ENCODE data around the gene RNASET2. TPM values are rescaled to one million over a fixed set of nuclear protein-coding genes. Genes with fewer than 3 reads are reported as not detected.

Gene RNASET2
- total and polyA plus RNA-seq, 10 of the 15 experiments (the other 5 are each of a cell fraction or from before 2014, with no cell fraction given) = 5.5 to 225 (median 50.2) TPM

DNA sequence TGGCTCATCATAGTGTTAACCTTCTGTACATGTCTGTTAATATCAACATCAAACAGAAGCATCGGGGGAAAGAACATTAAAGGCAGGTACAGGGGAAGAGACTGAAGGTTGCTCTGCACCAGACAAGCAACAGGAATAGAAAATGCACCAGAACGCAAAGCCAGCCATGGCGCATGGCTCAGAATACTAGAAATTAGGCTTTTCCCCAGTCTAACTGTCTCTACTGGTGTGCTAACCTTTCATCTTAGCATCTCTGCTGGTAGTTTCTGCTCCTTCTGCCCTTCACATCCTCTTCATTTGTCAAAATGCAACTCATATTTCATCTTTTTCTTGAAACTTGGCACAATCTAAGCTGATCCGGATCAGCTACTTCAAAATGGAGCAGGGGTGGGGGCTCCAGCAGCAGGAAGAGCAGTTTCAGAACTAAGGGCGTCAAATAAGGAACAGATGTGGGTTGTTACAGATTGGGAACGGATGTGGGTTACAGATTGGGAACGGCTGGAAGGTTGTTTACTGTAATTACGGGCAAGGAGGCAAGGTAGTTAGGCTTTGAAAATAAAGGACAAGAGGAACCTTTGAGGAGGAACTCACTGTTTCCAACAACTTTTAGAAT lies 13.1 kb upstream of the RNASET2 start (continued):
- TF ChIP-seq, protein P1, sequence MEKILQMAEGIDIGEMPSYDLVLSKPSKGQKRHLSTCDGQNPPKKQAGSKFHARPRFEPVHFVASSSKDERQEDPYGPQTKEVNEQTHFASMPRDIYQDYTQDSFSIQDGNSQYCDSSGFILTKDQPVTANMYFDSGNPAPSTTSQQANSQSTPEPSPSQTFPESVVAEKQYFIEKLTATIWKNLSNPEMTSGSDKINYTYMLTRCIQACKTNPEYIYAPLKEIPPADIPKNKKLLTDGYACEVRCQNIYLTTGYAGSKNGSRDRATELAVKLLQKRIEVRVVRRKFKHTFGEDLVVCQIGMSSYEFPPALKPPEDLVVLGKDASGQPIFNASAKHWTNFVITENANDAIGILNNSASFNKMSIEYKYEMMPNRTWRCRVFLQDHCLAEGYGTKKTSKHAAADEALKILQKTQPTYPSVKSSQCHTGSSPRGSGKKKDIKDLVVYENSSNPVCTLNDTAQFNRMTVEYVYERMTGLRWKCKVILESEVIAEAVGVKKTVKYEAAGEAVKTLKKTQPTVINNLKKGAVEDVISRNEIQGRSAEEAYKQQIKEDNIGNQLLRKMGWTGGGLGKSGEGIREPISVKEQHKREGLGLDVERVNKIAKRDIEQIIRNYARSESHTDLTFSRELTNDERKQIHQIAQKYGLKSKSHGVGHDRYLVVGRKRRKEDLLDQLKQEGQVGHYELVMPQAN (conservative IDR thresholded peaks at IDR 0.05) = no peak
- TF ChIP-seq ZBED1 (IDR thresholded peaks at IDR 0.05; ENCODE audit: borderline replicate concordance) (no peak), BCL11A (IDR thresholded peaks at IDR 0.05; ENCODE audit: low read depth, low read length) (no peak), TAF1 (IDR thresholded peaks at IDR 0.05; ENCODE audit: borderline replicate concordance, low read depth, low read length) (no peak), FOS (IDR thresholded peaks at IDR 0.05; ENCODE audit: borderline replicate concordance, extremely low read depth, insufficient read length) (no peak), ZNF207 (IDR thresholded peaks at IDR 0.05; ENCODE audit: borderline replicate concordance) (no peak), NFYB (IDR thresholded peaks at IDR 0.05; ENCODE audit: insufficient read depth, low read depth, low read length) (no peak)

DNA sequence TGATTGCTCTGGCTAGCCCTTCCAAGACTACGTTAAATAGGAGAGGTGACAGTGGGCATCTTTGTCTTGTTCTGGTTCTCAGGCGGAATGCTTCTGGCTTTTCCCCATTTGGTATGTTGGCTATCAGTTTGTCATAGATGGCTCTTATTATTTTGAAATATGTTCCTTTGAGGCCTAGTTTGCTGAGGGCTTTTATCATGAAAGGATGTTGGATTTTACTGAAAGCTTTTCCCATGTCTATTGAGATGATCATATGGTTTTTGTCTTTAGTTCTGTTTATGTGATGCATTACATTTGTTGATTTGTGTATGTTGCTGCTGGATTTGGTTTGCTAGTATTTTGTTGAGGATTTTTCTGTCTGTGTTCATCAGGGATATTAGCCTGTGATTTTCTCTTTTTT lies 9.9 kb upstream of the RNASET2 start:
- RAD21 ChIA-PET (ENCODE audit: unreplicated experiment) = interaction anchor here (0.6 kb wide), 1 partner anchor 41 kb away, joined by 3 read pairs; no protein-coding TSS in a partner anchor
- no peak overlapping the region for H3K9ac ChIP-seq (ENCODE audit: control insufficient read depth, insufficient read depth, low read length)
- no peaks in the 10 kb centered on the region for H3K27me3 ChIP-seq (replicated peaks in 1 of 2; ENCODE audit: control insufficient read depth in 2 of 2, insufficient read depth in 2 of 2, low read length in 1 of 2)
- FAIRE-seq = no peak
- POLR2A ChIA-PET = no interaction called here
- no peak overlapping the region for H3K27ac ChIP-seq (ENCODE audit: control insufficient read depth, insufficient read depth)
- H3K4me1 ChIP-seq (ENCODE audit: control insufficient read depth, insufficient read depth, low read length) = peaks cover 3% of the 10 kb centered on the region; the same call in 1 of the 2 replicates
- no peak for ATAC-seq
- WGBS (ENCODE audit: insufficient coverage, insufficient replicate concordance, low lambda C conversion rate, missing lambda C conversion rate) = 100% methylated on average over 2 of the region's 2 CpGs
- no peak for DNase-seq (ENCODE audit: low read depth, low spot score)
- BruUV-seq (replicated peaks) = no TSS peak
- no peaks in the 10 kb centered on the region for H3K36me3 ChIP-seq (ENCODE audit: control insufficient read depth in 2 of 2, insufficient read depth in 2 of 2, low read length in 1 of 2)
- H4K20me1 ChIP-seq (ENCODE audit: control insufficient read depth, insufficient read depth) = no peaks in the 10 kb centered on the region
- SMC1A ChIA-PET (ENCODE audit: uncharacterized antibody, unreplicated experiment) = interaction anchor here (1.3 to 1.8 kb wide), 2 partner anchors 15 to 24 kb away, joined by 3 to 5 read pairs; no protein-coding TSS in a partner anchor
- no peak overlapping the region for H3K4me3 ChIP-seq
- H3K79me2 ChIP-seq (ENCODE audit: control insufficient read depth, insufficient read depth, low read length) = no peaks in the 10 kb centered on the region
- no peaks in the 10 kb centered on the region; the same call in 1 of the 3 replicates for H3K9me3 ChIP-seq (replicated peaks; ENCODE audit: control insufficient read depth, insufficient read depth, low read length)
- no peak overlapping the region for H3K4me2 ChIP-seq (ENCODE audit: control insufficient read depth, insufficient read depth)
- CTCF ChIA-PET = interaction anchor here (0.9 kb wide), 1 partner anchor 23 kb away, joined by 5 read pairs; no protein-coding TSS in a partner anchor
- H2AFZ ChIP-seq (ENCODE audit: control insufficient read depth, low read depth, low read length) = no peak overlapping the region
- in situ Hi-C loops (cut with MboI) (no loop called here), intact Hi-C loops (cut with micrococcal nuclease; ENCODE audit: unreplicated experiment) (no loop called here)
- TF ChIP-seq, protein P2, sequence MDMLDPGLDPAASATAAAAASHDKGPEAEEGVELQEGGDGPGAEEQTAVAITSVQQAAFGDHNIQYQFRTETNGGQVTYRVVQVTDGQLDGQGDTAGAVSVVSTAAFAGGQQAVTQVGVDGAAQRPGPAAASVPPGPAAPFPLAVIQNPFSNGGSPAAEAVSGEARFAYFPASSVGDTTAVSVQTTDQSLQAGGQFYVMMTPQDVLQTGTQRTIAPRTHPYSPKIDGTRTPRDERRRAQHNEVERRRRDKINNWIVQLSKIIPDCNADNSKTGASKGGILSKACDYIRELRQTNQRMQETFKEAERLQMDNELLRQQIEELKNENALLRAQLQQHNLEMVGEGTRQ (IDR thresholded peaks at IDR 0.05; ENCODE audit: borderline replicate concordance, low read depth, low read length) = no peak
- TF ChIP-seq EED (IDR thresholded peaks at IDR 0.05; ENCODE audit: low read depth) (no peak), SREBF2 (IDR thresholded peaks at IDR 0.05; ENCODE audit: low read length) (no peak), MEF2A (IDR thresholded peaks at IDR 0.05; ENCODE audit: insufficient read depth, low read depth, low read length) (no peak), PML (IDR thresholded peaks at IDR 0.05; ENCODE audit: low read length) (no peak)
- TF ChIP-seq, protein P1 (conservative IDR thresholded peaks at IDR 0.05) = no peak
- TF ChIP-seq, protein P3, sequence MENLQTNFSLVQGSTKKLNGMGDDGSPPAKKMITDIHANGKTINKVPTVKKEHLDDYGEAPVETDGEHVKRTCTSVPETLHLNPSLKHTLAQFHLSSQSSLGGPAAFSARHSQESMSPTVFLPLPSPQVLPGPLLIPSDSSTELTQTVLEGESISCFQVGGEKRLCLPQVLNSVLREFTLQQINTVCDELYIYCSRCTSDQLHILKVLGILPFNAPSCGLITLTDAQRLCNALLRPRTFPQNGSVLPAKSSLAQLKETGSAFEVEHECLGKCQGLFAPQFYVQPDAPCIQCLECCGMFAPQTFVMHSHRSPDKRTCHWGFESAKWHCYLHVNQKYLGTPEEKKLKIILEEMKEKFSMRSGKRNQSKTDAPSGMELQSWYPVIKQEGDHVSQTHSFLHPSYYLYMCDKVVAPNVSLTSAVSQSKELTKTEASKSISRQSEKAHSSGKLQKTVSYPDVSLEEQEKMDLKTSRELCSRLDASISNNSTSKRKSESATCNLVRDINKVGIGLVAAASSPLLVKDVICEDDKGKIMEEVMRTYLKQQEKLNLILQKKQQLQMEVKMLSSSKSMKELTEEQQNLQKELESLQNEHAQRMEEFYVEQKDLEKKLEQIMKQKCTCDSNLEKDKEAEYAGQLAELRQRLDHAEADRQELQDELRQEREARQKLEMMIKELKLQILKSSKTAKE (IDR thresholded peaks at IDR 0.05; ENCODE audit: low read depth, poor library complexity, severe bottlenecking) = no peak
- TF ChIP-seq, protein P4, sequence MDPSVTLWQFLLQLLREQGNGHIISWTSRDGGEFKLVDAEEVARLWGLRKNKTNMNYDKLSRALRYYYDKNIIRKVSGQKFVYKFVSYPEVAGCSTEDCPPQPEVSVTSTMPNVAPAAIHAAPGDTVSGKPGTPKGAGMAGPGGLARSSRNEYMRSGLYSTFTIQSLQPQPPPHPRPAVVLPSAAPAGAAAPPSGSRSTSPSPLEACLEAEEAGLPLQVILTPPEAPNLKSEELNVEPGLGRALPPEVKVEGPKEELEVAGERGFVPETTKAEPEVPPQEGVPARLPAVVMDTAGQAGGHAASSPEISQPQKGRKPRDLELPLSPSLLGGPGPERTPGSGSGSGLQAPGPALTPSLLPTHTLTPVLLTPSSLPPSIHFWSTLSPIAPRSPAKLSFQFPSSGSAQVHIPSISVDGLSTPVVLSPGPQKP (IDR thresholded peaks at IDR 0.05; ENCODE audit: low read depth, low read length) = no peak

Data from GM12878 (cell line).